PC-3 (cell line): ENCODE results near the gene TSGA10IP. TPM values are rescaled to one million over a fixed set of nuclear protein-coding genes. Genes with fewer than 3 reads are reported as not detected.

Experiments
- ATAC-seq: fragments of 200-7000 bp; cut with Tn5 transposase; 2 replicates; pipeline ENCODE4 v1.9.1; 2020; ENCODE audit warnings: mild to moderate bottlenecking, moderate library complexity
- BruUV-seq: library from RNA; stranded (reverse); fragments of 400-500 nt; replicated peaks from 2 replicates; lab custom pipeline; 2021; lab: Mats Ljungman, UMichigan
- CTCF ChIA-PET: fragments of 300-600 bp; sonication (Branson Sonifier 250); formaldehyde crosslinking; loops from one replicate; lab custom pipeline; 2022; ENCODE audit warnings: antibody characterized with exemption; lab: Charles Lee
- POLR2A ChIA-PET: fragments of 300-600 bp; sonication (Branson Sonifier 250); formaldehyde crosslinking; loops from one replicate; lab custom pipeline; 2022; ENCODE audit warnings: antibody characterized with exemption; ENCODE audit not compliant: unreplicated experiment; lab: Charles Lee
- DNase-seq: peaks from one replicate; pipeline ENCODE4 v3.0.0-alpha.2; 2015
- H2AFZ ChIP-seq: fragments of 300-600 bp; sonication (generic); 2 replicates; pipeline ENCODE4 v1.6.0; 2016; ENCODE audit warnings: antibody characterized with exemption, low read length
- H3F3A ChIP-seq: fragments of 300-600 bp; sonication (generic); one replicate; pipeline ENCODE4 v1.6.0; 2017; ENCODE audit warnings: antibody characterized with exemption, low read length, control low read depth, mild to moderate bottlenecking; ENCODE audit not compliant: unreplicated experiment
- H3K27ac ChIP-seq: fragments of 300-600 bp; sonication (generic); 2 replicates; pipeline ENCODE4 v1.5.1; 2016; ENCODE audit warnings: mild to moderate bottlenecking, low read length
- H3K27me3 ChIP-seq: fragments of 300-600 bp; sonication (generic); 2 replicates; pipeline ENCODE4 v1.6.1; 2016; ENCODE audit warnings: low read length, mixed read lengths
- H3K36me3 ChIP-seq: fragments of 300-600 bp; sonication (generic); 2 replicates; pipeline ENCODE4 v1.6.1; 2016; ENCODE audit warnings: low read depth, mixed run types, low read length, mixed read lengths
- H3K4me1 ChIP-seq: fragments of 300-600 bp; sonication (generic); 2 replicates; pipeline ENCODE4 v1.5.1; 2016; ENCODE audit warnings: low read length; ENCODE audit not compliant: insufficient read depth
- H3K4me2 ChIP-seq: fragments of 300-600 bp; sonication (generic); 2 replicates; pipeline ENCODE4 v1.6.0; 2016; ENCODE audit warnings: low read length
- H3K4me3 ChIP-seq: fragments of 300-600 bp; sonication (generic); 2 replicates; pipeline ENCODE4 v1.5.1; 2016; ENCODE audit warnings: mild to moderate bottlenecking, low read length, mixed read lengths
- H3K79me2 ChIP-seq: fragments of 300-600 bp; sonication (generic); 2 replicates; pipeline ENCODE4 v1.6.1; 2017; ENCODE audit warnings: low read length, mixed read lengths
- H3K9ac ChIP-seq: fragments of 300-600 bp; sonication (generic); 2 replicates; pipeline ENCODE4 v1.6.0; 2016; ENCODE audit warnings: mild to moderate bottlenecking, low read length
- H3K9me2 ChIP-seq: fragments of 300-600 bp; sonication (generic); replicated peaks from 2 replicates; pipeline ENCODE4 v1.6.1; 2016; ENCODE audit warnings: mixed run types, low read length, mixed read lengths
- H3K9me3 ChIP-seq: fragments of 300-600 bp; sonication (generic); 2 replicates; pipeline ENCODE4 v1.6.1; 2016; ENCODE audit warnings: low read length, mixed read lengths
- H4K20me1 ChIP-seq: fragments of 300-600 bp; sonication (generic); 2 replicates; pipeline ENCODE4 v1.6.1; 2016; ENCODE audit warnings: low read length, mixed read lengths
- CTCF ChIP-seq: fragments of 300-600 bp; sonication (generic); conservative IDR thresholded peaks from 2 replicates; pipeline ENCODE4 v1.5.1; 2017; ENCODE audit warnings: antibody characterized with exemption, low read depth, mild to moderate bottlenecking, low read length
- EZH2 ChIP-seq: fragments of 300-600 bp; sonication (generic); IDR thresholded peaks from one replicate; pipeline ENCODE4 v1.6.1; 2017; ENCODE audit warnings: antibody characterized with exemption, mild to moderate bottlenecking, low read length; ENCODE audit not compliant: unreplicated experiment
- EZH2phosphoT487 ChIP-seq: fragments of 300-600 bp; sonication (generic); IDR thresholded peaks from 2 replicates; pipeline ENCODE4 v1.6.1; 2018; ENCODE audit warnings: mild to moderate bottlenecking, antibody characterized with exemption, low read length, borderline replicate concordance
- intact Hi-C: fragments of 100-400 bp; cut with micrococcal nuclease; formaldehyde crosslinking; loops from 2 replicates; pipeline ENCODE4 v1.9.0; 2023
- total RNA-seq: library from RNA; depleted of rRNA; stranded (reverse); fragments of >200 nt; gene quantifications from 2 replicates; pipeline ENCODE4 v1.2.3, GENCODE V29; 2014

The TSGA10IP gene
- total RNA-seq, 1 experiment from 2014 or later = not detected

- Histone ChIP-seq H3K27ac (no peak overlapping the region), H3F3A (no peaks in the 10 kb centered on the region), H2AFZ (no peak overlapping the region), H3K27me3 (no peaks in the 10 kb centered on the region), H3K9me2 (no peaks in the 10 kb centered on the region), H3K4me2 (no peak overlapping the region), H3K36me3 (no peaks in the 10 kb centered on the region), H4K20me1 (no peaks in the 10 kb centered on the region), H3K4me1 (peaks cover 10% of the 10 kb centered on the region; the same call in 1 of the 2 replicates), H3K9me3 (no peaks in the 10 kb centered on the region), H3K9ac (no peak overlapping the region), H3K79me2 (no peaks in the 10 kb centered on the region), H3K4me3 (no peak overlapping the region)
- ATAC-seq (no peak), DNase-seq (no peak)
- intact Hi-C loops = no loop called here
- BruUV-seq = no TSS peak
- ChIA-PET CTCF (no interaction called here), POLR2A (no interaction called here)
- TF ChIP-seq EZH2phosphoT487 = no peak
- TF ChIP-seq CTCF = no peak
- TF ChIP-seq EZH2 = no peak
Measured at GRCh38 chr11:65944191-65944590, 1.1 kb upstream of the TSGA10IP start.

GRCh38 chr11:65944767-65945166, 513 bp upstream of the TSGA10IP start:
- ChIA-PET POLR2A (no interaction called here), CTCF (no interaction called here)
- H3K79me2 ChIP-seq = no peaks in the 10 kb centered on the region
- H3K4me2 ChIP-seq = no peak overlapping the region
- TF ChIP-seq EZH2 = no peak
- no peak for TF ChIP-seq EZH2phosphoT487
- TF ChIP-seq CTCF = no peak
- H3K36me3 ChIP-seq = no peaks in the 10 kb centered on the region
- H3F3A ChIP-seq = no peaks in the 10 kb centered on the region
- no peak overlapping the region for H2AFZ ChIP-seq
- intact Hi-C loops = no loop called here
- H3K4me1 ChIP-seq = peaks cover 10% of the 10 kb centered on the region; the same call in 1 of the 2 replicates
- H3K4me3 ChIP-seq = no peak overlapping the region
- H4K20me1 ChIP-seq = no peaks in the 10 kb centered on the region
- no peaks in the 10 kb centered on the region for H3K9me2 ChIP-seq
- H3K9me3 ChIP-seq = no peaks in the 10 kb centered on the region
- ATAC-seq = no peak
- H3K27me3 ChIP-seq = no peaks in the 10 kb centered on the region
- BruUV-seq = no TSS peak
- no peak overlapping the region for H3K9ac ChIP-seq
- no peak for DNase-seq
- H3K27ac ChIP-seq = no peak overlapping the region

GRCh38 chr11:65945941-65946558, 770 bp downstream of the TSGA10IP start:
- no peak for TF ChIP-seq EZH2
- TF ChIP-seq CTCF = no peak
- no peak for TF ChIP-seq EZH2phosphoT487
- Histone ChIP-seq H3K36me3 (no peaks in the 10 kb centered on the region), H3K4me3 (no peak overlapping the region), H3K9me3 (no peaks in the 10 kb centered on the region), H4K20me1 (no peaks in the 10 kb centered on the region), H3K79me2 (no peaks in the 10 kb centered on the region), H3K4me1 (peaks cover 8% of the 10 kb centered on the region; the same call in 1 of the 2 replicates), H2AFZ (no peak overlapping the region), H3K9ac (no peak overlapping the region), H3K9me2 (no peaks in the 10 kb centered on the region), H3F3A (no peaks in the 10 kb centered on the region), H3K27ac (no peak overlapping the region), H3K4me2 (no peak overlapping the region), H3K27me3 (no peaks in the 10 kb centered on the region)
- no TSS peak for BruUV-seq
- ChIA-PET CTCF (no interaction called here), POLR2A (no interaction called here)
- DNase-seq = no peak
- ATAC-seq = no peak
- intact Hi-C loops = no loop called here
